CD4-positive, CD25-positive, alpha-beta regulatory T cell (primary cell): ENCODE data around the gene GNG12. TPM values are rescaled to one million over a fixed set of nuclear protein-coding genes. Genes with fewer than 3 reads are reported as not detected.

ENCODE experiments used
- ATAC-seq, 2 donors: fragments of 150-1000 bp; cut with Tn5 transposase; one replicate each; pipeline ENCODE4 v1.10.0; 2021; ENCODE audit warnings: low read depth in 2 of 2, moderate number of reproducible peaks in 2 of 2, moderate library complexity in 1 of 2
- DNase-seq, 3 donors: peaks; one replicate each; pipeline versions ENCODE4 v3.0.0 to v3.0.0-alpha.2; 2012 to 2022; ENCODE audit warnings: mixed read lengths in 1 of 3
- H3K27ac ChIP-seq: one replicate; pipeline ENCODE4 v1.7.0; 2013; ENCODE audit warnings: mild to moderate bottlenecking, low read length; ENCODE audit not compliant: insufficient read depth, poor library complexity, severe bottlenecking
- H3K27me3 ChIP-seq: one replicate; pipeline ENCODE4 v1.7.0; 2013; ENCODE audit warnings: low read length; ENCODE audit not compliant: control insufficient read depth, insufficient read depth
- H3K36me3 ChIP-seq: one replicate; pipeline ENCODE4 v1.7.0; 2013; ENCODE audit warnings: mild to moderate bottlenecking, low read length, moderate library complexity; ENCODE audit not compliant: control insufficient read depth, insufficient read depth
- H3K4me1 ChIP-seq: 2 replicates; pipeline ENCODE4 v1.7.0; 2013; ENCODE audit warnings: mild to moderate bottlenecking, low read length; ENCODE audit not compliant: insufficient read depth, control insufficient read depth, poor library complexity, severe bottlenecking
- H3K4me3 ChIP-seq: one replicate; pipeline ENCODE4 v1.7.0; 2013; ENCODE audit warnings: low read depth, mild to moderate bottlenecking, low read length, moderate library complexity
- H3K9me3 ChIP-seq, 2 experiments: 1 replicate in 1 of 2; 2 replicates in 1 of 2; pipeline ENCODE4 v1.7.0; 2013; ENCODE audit warnings: low read length in 2 of 2, mild to moderate bottlenecking in 1 of 2, moderate library complexity in 1 of 2; ENCODE audit not compliant: control insufficient read depth in 2 of 2
- H3K27ac Mint-ChIP-seq, 3 donors: one replicate each; pipeline ENCODE4 v1.8.0; 2020 to 2022; ENCODE audit warnings: mild to moderate bottlenecking in 3 of 3, mixed read lengths in 3 of 3, moderate library complexity in 2 of 3
- H3K27me3 Mint-ChIP-seq: one replicate; pipeline ENCODE4 v1.8.0; 2022; ENCODE audit warnings: mild to moderate bottlenecking, mixed read lengths
- H3K36me3 Mint-ChIP-seq: one replicate; pipeline ENCODE4 v1.8.0; 2020; ENCODE audit warnings: mixed read lengths
- H3K4me1 Mint-ChIP-seq, 4 donors: one replicate each; pipeline ENCODE4 v1.8.0; 2020 to 2022; ENCODE audit warnings: mixed read lengths in 4 of 4, mild to moderate bottlenecking in 1 of 4
- H3K4me3 Mint-ChIP-seq, 4 donors: one replicate each; pipeline ENCODE4 v1.8.0; 2020 to 2022; ENCODE audit warnings: mild to moderate bottlenecking in 4 of 4, mixed read lengths in 4 of 4, moderate library complexity in 3 of 4
- H3K9me3 Mint-ChIP-seq, 7 donors: one replicate each; pipeline ENCODE4 v1.8.0; 2020 to 2022; ENCODE audit warnings: mixed read lengths in 7 of 7, mild to moderate bottlenecking in 3 of 7, moderate library complexity in 2 of 7
- polyA plus RNA-seq, 4 donors: library from polyadenylated mRNA; unstranded; fragments of 300-500 nt; fragmentation: Illumina TruSeq; gene quantifications; one replicate each; pipeline ENCODE4 v1.2.3, GENCODE V29; 2021
- total RNA-seq: library from RNA; stranded (reverse); gene quantifications from one replicate; pipeline ENCODE4 v1.2.3, GENCODE V29; 2022

Gene GNG12
- total and polyA plus RNA-seq, 5 donors from 2014 or later = not detected

DNA sequence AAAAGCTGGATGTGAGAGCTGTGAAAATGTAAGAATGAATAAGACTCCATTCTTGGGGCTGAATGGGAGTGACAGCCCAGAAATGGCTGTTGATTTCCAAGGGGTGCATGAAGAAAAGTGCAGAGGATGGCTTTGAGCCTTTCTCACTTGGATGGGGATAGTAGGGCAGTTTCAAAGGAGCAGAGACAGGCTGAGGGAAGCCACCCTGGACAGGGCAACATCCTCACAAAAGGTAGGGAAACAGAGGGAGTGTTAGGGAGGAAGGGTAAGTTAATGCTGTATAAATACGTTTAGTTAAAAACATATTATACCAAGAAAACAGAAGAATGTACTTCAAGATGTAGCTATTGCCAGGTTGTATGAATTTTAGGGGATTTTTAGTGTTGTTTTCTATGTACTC is 110.1 kb downstream of the GNG12 start:
- no peak overlapping the region for H3K27ac ChIP-seq
- H3K27me3 ChIP-seq = no peaks in the 10 kb centered on the region
- Mint-ChIP-seq H3K4me1 (peaks cover 0 to 5% (median 1%) of the 10 kb centered on the region in 4 donors), H3K27me3 (no peaks in the 10 kb centered on the region), H3K9me3 (no peaks in the 10 kb centered on the region), H3K36me3 (no peaks in the 10 kb centered on the region), H3K27ac (no peak overlapping the region), H3K4me3 (no peak overlapping the region)
- peaks cover 15% of the 10 kb centered on the region for H3K4me1 ChIP-seq
- H3K36me3 ChIP-seq = no peaks in the 10 kb centered on the region
- DNase-seq = no peak
- no peaks in the 10 kb centered on the region for H3K9me3 ChIP-seq
- H3K4me3 ChIP-seq = peak overlapping the region; percentile 52
- no peak for ATAC-seq

GRCh38 chr1:67722292-67722944 is 110.8 kb downstream of the GNG12 start:
- Mint-ChIP-seq H3K4me1 (peaks cover 0 to 5% (median 1%) of the 10 kb centered on the region in 4 donors), H3K4me3 (no peak overlapping the region), H3K27me3 (no peaks in the 10 kb centered on the region), H3K36me3 (no peaks in the 10 kb centered on the region), H3K9me3 (no peaks in the 10 kb centered on the region), H3K27ac (no peak overlapping the region)
- no peak for ATAC-seq
- Histone ChIP-seq H3K27ac (no peak overlapping the region), H3K4me3 (no peak overlapping the region), H3K27me3 (no peaks in the 10 kb centered on the region), H3K36me3 (no peaks in the 10 kb centered on the region), H3K4me1 (peaks cover 15% of the 10 kb centered on the region), H3K9me3 (no peaks in the 10 kb centered on the region)
- DNase-seq = no peak

DNA sequence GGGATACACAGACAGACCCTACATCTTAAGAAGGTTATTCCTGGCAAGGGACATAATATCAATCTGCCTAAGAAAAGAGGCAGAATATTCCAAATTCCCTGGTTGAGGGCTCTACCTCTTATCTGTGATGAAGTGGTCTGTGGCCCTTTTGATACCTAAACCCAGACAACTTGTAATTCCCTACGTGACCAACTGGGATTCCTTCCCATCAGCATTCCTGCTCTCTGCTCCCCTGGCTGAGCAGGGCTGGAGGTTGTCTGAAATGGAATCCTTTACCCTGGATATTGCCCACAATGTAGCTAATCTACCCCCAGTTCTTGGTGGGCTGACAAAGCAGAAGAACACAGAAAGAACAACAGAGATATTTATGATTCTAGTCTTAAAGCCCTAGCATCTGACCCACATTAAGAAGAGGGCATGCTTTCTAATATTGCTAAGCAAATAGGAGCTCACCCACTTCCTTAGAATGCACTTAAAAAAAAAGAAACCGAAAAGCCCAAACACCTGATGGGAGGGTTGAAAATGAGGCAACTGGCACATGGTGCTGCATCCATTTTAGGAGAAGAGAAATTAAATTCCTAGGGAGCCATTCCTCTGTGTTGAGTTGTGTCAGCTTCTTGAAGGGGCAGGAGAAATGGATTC is 111.5 kb downstream of the GNG12 start:
- Mint-ChIP-seq H3K27ac (no peak overlapping the region), H3K4me3 (no peak overlapping the region), H3K36me3 (no peaks in the 10 kb centered on the region), H3K4me1 (peaks cover 0 to 5% (median 1%) of the 10 kb centered on the region in 4 donors), H3K27me3 (no peaks in the 10 kb centered on the region), H3K9me3 (no peaks in the 10 kb centered on the region)
- Histone ChIP-seq H3K4me3 (no peak overlapping the region), H3K27ac (no peak overlapping the region), H3K4me1 (peaks cover 15% of the 10 kb centered on the region), H3K9me3 (no peaks in the 10 kb centered on the region), H3K27me3 (no peaks in the 10 kb centered on the region), H3K36me3 (no peaks in the 10 kb centered on the region)
- DNase-seq = no peak
- no peak for ATAC-seq

GRCh38 chr1:67721112-67721511 is 112.2 kb downstream of the GNG12 start:
- Mint-ChIP-seq H3K4me3 (no peak overlapping the region), H3K9me3 (no peaks in the 10 kb centered on the region), H3K27me3 (no peaks in the 10 kb centered on the region), H3K27ac (no peak overlapping the region), H3K36me3 (no peaks in the 10 kb centered on the region), H3K4me1 (peaks cover 0 to 3% (median under 1%) of the 10 kb centered on the region in 4 donors)
- H3K27ac ChIP-seq = no peak overlapping the region
- H3K36me3 ChIP-seq = no peaks in the 10 kb centered on the region
- ATAC-seq (no peak), DNase-seq (no peak)
- no peaks in the 10 kb centered on the region for H3K9me3 ChIP-seq
- no peak overlapping the region for H3K4me3 ChIP-seq
- no peaks in the 10 kb centered on the region for H3K27me3 ChIP-seq
- peaks cover 15% of the 10 kb centered on the region for H3K4me1 ChIP-seq

GRCh38 chr1:67719329-67720196 is 113.7 kb downstream of the GNG12 start:
- ATAC-seq (no peak), DNase-seq (no peak)
- Mint-ChIP-seq H3K27ac (peak overlapping the region in 1 of 3 donors; percentile 45), H3K36me3 (no peaks in the 10 kb centered on the region), H3K4me1 (no peaks in the 10 kb centered on the region), H3K4me3 (no peak overlapping the region), H3K9me3 (peaks cover 0 to 1% (median 0%) of the 10 kb centered on the region in 7 donors), H3K27me3 (no peaks in the 10 kb centered on the region)
- no peaks in the 10 kb centered on the region for H3K9me3 ChIP-seq
- no peak overlapping the region for H3K4me3 ChIP-seq
- H3K27me3 ChIP-seq = no peaks in the 10 kb centered on the region
- H3K4me1 ChIP-seq = peaks cover 15% of the 10 kb centered on the region
- H3K27ac ChIP-seq = no peak overlapping the region
- no peaks in the 10 kb centered on the region for H3K36me3 ChIP-seq

- no peak overlapping the region for H3K4me3 ChIP-seq
- peaks cover 2% of the 10 kb centered on the region for H3K4me1 ChIP-seq
- Mint-ChIP-seq H3K4me1 (no peaks in the 10 kb centered on the region), H3K36me3 (no peaks in the 10 kb centered on the region), H3K27me3 (no peaks in the 10 kb centered on the region), H3K27ac (no peak overlapping the region), H3K4me3 (no peak overlapping the region), H3K9me3 (peaks cover 0 to 1% (median 0%) of the 10 kb centered on the region in 7 donors)
- no peaks in the 10 kb centered on the region for H3K36me3 ChIP-seq
- ATAC-seq (no peak), DNase-seq (no peak)
- H3K27me3 ChIP-seq = no peaks in the 10 kb centered on the region
- H3K27ac ChIP-seq = no peak overlapping the region
- no peaks in the 10 kb centered on the region for H3K9me3 ChIP-seq
Observed at GRCh38 chr1:67717876-67718275, 115.4 kb downstream of the GNG12 start.

- no peaks in the 10 kb centered on the region for H3K36me3 ChIP-seq
- no peak for DNase-seq
- Mint-ChIP-seq H3K4me3 (no peak overlapping the region), H3K9me3 (peaks cover 0 to 1% (median 0%) of the 10 kb centered on the region in 7 donors), H3K36me3 (no peaks in the 10 kb centered on the region), H3K4me1 (no peaks in the 10 kb centered on the region), H3K27ac (no peak overlapping the region), H3K27me3 (no peaks in the 10 kb centered on the region)
- no peaks in the 10 kb centered on the region for H3K9me3 ChIP-seq
- ATAC-seq = no peak
- H3K27ac ChIP-seq = no peak overlapping the region
- H3K27me3 ChIP-seq = no peaks in the 10 kb centered on the region
- H3K4me1 ChIP-seq = no peaks in the 10 kb centered on the region
- H3K4me3 ChIP-seq = no peak overlapping the region
Observed at GRCh38 chr1:67716800-67717199, 116.5 kb downstream of the GNG12 start.
